Measurements from ENCODE around the gene UGDH. TPM values are rescaled to one million over a fixed set of nuclear protein-coding genes. Genes with fewer than 3 reads are reported as not detected.

Gene UGDH
- total and polyA plus RNA-seq, 4 donors: 33.1 to 241 (median 84.0) TPM

- DNase-seq (ENCODE audit: low spot score): no peak
- Histone ChIP-seq H3K27me3 (ENCODE audit: control insufficient read depth in 4 of 4, insufficient read depth in 4 of 4, low read length in 3 of 4) (no peaks in the 10 kb centered on the region), H3K4me1 (ENCODE audit: control insufficient read depth in 4 of 4, insufficient read depth in 4 of 4, low read length in 3 of 4) (peaks cover 6 to 25% (median 11%) of the 10 kb centered on the region in 4 donors), H3K4me3 (ENCODE audit: low read depth in 1 of 3, low read length in 3 of 3) (peak overlapping the region in 1 of 3 donors; percentile 95), H3K27ac (ENCODE audit: low read depth in 1 of 2, low read length in 2 of 2) (no peak overlapping the region), H3K9ac (ENCODE audit: low read depth in 1 of 2, low read length in 2 of 2) (peak overlapping the region in 1 of 2 donors; percentile 54), H3K9me3 (ENCODE audit: control insufficient read depth in 4 of 4, low read length in 3 of 4) (no peaks in the 10 kb centered on the region), H3K36me3 (ENCODE audit: control insufficient read depth in 4 of 4, insufficient read depth in 3 of 4, low read depth in 1 of 4, low read length in 3 of 4) (peaks cover 6 to 12% (median 7%) of the 10 kb centered on the region in 4 donors)
- 51% methylated on average over 2 of the region's 2 CpGs for WGBS
- TF ChIP-seq ZBTB33 (IDR thresholded peaks at IDR 0.05) (no peak), HNF4A (conservative IDR thresholded peaks at IDR 0.05) (no peak), EGR1 (IDR thresholded peaks at IDR 0.05; ENCODE audit: low read depth in 2 of 2) (no peak), YY1 (IDR thresholded peaks at IDR 0.05) (no peak), JUND (IDR thresholded peaks at IDR 0.05) (no peak), HNF4G (IDR thresholded peaks at IDR 0.05) (no peak), RXRA (IDR thresholded peaks at IDR 0.05) (no peak), SP1 (IDR thresholded peaks at IDR 0.05) (no peak), RAD21 (IDR thresholded peaks at IDR 0.05) (no peak), TAF1 (conservative IDR thresholded peaks at IDR 0.05) (no peak), NR2F2 (IDR thresholded peaks at IDR 0.05) (no peak), GABPA (IDR thresholded peaks at IDR 0.05 in 1 of 2, conservative IDR thresholded peaks at IDR 0.05 in 1 of 2) (no peak), FOXA2 (IDR thresholded peaks at IDR 0.05) (no peak), FOXA1 (IDR thresholded peaks at IDR 0.05) (no peak), MAX (IDR thresholded peaks at IDR 0.05) (no peak)
- TF ChIP-seq, protein P1, sequence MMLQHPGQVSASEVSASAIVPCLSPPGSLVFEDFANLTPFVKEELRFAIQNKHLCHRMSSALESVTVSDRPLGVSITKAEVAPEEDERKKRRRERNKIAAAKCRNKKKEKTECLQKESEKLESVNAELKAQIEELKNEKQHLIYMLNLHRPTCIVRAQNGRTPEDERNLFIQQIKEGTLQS (IDR thresholded peaks at IDR 0.05): no peak
- TF ChIP-seq, protein P2, sequence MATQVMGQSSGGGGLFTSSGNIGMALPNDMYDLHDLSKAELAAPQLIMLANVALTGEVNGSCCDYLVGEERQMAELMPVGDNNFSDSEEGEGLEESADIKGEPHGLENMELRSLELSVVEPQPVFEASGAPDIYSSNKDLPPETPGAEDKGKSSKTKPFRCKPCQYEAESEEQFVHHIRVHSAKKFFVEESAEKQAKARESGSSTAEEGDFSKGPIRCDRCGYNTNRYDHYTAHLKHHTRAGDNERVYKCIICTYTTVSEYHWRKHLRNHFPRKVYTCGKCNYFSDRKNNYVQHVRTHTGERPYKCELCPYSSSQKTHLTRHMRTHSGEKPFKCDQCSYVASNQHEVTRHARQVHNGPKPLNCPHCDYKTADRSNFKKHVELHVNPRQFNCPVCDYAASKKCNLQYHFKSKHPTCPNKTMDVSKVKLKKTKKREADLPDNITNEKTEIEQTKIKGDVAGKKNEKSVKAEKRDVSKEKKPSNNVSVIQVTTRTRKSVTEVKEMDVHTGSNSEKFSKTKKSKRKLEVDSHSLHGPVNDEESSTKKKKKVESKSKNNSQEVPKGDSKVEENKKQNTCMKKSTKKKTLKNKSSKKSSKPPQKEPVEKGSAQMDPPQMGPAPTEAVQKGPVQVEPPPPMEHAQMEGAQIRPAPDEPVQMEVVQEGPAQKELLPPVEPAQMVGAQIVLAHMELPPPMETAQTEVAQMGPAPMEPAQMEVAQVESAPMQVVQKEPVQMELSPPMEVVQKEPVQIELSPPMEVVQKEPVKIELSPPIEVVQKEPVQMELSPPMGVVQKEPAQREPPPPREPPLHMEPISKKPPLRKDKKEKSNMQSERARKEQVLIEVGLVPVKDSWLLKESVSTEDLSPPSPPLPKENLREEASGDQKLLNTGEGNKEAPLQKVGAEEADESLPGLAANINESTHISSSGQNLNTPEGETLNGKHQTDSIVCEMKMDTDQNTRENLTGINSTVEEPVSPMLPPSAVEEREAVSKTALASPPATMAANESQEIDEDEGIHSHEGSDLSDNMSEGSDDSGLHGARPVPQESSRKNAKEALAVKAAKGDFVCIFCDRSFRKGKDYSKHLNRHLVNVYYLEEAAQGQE (IDR thresholded peaks at IDR 0.05): no peak
- TF ChIP-seq, protein P3, sequence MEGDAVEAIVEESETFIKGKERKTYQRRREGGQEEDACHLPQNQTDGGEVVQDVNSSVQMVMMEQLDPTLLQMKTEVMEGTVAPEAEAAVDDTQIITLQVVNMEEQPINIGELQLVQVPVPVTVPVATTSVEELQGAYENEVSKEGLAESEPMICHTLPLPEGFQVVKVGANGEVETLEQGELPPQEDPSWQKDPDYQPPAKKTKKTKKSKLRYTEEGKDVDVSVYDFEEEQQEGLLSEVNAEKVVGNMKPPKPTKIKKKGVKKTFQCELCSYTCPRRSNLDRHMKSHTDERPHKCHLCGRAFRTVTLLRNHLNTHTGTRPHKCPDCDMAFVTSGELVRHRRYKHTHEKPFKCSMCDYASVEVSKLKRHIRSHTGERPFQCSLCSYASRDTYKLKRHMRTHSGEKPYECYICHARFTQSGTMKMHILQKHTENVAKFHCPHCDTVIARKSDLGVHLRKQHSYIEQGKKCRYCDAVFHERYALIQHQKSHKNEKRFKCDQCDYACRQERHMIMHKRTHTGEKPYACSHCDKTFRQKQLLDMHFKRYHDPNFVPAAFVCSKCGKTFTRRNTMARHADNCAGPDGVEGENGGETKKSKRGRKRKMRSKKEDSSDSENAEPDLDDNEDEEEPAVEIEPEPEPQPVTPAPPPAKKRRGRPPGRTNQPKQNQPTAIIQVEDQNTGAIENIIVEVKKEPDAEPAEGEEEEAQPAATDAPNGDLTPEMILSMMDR (IDR thresholded peaks at IDR 0.05; ENCODE audit: low read depth, low read length, missing input control): no peak
These were observed 5.2 kb downstream of the UGDH start for GRCh38 chr4:39522068-39522467.

Data from liver (tissue), 9 donors.